Stimulated activated CD4-positive, alpha-beta T cell treated with anti-CD3 and anti-CD28 coated beads, Interleukin-15, amount 100 ng/mL, for 24 hours (primary cell): ENCODE data around the gene FLVCR2.

Experiments used
- DNase-seq: peaks from one replicate; pipeline ENCODE4 v3.0.0-alpha.2; 2020

FLVCR2 gene

DNA sequence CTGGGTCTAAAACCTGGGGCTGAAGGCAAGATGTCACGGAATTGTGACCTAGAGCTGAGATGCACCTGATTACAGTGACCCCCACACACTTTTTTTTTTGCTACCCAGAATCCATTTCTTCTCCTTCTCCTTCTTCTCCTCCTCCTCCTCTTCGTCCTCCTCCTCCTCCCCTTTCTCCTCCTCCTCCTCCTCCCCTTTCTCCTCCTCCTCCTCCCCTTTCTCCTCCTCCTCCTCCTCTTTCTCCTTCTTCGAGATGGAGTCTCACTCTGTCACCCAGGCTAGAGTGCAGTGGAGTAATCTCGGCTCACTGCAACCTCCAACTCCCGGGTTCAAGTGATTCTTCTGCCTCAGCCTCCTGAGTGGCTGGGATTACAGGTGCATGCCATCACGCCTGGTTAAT is 19.4 kb upstream of the FLVCR2 start:
- no peak for DNase-seq

DNA sequence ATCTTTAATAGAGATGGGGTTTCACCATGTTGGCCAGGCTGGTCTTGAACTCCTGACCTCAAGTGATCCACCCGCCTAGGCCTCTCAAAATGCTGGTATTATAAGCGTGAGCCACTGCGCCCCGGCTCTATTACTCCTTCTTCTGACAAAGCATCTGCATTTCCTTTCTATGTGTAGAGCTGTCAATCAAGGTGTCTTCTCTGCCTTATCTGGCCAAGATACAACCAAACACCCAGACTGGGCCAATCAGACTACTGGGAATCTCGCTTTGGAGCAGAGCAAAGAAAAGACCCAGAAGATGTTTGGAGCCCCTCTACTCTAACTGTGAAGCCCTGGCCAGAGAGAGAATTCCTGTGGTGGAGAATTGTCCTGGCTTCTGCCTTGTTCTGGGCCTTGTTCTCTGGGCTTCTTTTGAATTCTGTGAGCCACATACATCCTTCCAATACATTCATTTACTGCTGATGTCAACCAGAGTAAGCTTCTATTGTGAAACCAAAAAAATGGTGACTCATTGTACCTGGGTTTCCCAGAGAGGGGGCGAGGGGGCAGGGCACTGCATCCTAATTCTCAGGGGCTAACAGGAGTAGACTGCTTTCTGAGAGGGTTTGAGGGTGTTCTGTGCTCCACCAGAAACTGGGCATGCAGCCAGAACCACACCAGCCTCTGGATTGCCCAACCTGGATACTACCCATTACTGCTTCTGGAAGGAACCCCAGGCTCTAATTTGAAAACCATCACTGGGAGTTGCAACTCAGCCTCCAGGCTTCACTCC is 18.8 kb upstream of the FLVCR2 start:
- DNase-seq: peak; percentile 82

DNA sequence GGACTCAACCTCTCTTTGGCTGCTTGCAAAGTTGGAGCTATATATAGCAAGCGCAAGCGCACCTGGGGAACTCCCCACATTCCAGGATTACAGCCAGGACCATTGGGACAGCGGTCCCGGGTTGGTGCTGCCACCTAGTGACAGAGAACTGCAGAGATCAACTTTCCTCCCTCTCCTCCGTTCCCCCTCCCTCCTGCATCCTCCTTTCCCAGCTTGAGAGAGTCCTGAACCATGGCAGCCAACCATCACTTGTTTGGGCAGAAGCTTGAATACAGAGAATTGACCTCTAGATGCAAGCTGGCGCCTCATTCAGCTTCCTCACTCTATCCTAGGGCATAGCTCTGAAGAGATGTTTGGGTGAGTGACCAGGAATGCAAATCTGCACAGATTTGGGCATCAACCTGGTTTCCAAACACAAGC is 17.4 kb upstream of the FLVCR2 start:
- DNase-seq: peak; percentile 63

DNA sequence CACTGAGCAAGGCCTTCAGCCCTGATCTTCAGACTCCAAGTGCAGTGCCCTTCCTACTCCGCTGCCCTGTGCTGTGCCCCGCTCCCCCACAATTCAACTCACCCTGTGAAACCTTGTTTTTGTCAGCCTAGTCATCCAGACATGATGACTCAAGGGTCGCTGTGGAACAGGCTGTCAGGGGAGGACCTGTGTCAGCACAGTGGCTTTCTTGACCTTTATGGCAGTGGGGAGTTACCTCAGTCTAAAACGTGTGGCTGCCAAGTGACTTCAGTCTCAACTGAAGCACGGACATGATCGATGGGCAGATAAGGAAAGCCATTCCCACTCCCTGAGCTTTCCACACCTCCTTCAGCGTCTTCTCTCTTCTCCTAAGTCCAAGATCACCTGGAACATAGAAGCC is 16.3 kb upstream of the FLVCR2 start:
- DNase-seq: peak; percentile 84

DNA sequence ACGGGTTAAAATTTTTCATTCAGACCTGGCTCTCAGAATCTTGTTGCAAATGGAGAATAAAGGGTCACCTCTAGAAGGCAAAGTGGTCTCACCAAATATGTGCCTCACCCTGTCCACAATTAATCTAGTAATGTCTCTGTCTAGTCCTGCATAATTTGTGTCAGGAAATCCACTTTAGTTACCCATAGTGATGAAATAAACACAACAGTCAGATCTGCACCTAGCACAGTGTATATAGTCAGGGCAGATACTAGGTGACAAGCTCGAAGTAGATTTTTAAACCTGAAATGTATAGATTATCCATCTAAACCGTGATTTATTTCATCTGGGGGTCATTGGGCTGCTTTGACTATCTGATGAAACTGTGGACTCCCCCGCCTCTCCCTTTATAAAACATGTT is 15.9 kb upstream of the FLVCR2 start:
- no peak for DNase-seq

DNA sequence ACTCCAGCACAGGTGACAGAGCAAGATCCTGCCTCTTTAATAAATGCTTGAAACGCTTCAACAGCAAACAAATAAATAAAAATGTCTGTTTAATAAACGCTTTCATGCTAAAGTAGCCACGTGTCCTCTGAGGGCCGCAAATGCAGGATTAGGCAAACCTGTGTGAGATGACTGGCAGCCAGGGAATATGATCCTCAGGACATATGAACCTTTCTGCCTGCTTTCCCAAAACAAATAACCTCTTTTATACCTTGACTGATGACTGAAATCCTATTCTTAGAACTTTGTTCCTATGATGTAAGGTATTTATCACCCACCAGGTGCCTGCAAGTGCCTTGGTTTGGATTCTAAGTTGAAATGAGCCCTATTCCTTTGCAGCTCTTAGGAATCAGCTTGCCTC is 14.5 kb upstream of the FLVCR2 start:
- no peak for DNase-seq

DNA sequence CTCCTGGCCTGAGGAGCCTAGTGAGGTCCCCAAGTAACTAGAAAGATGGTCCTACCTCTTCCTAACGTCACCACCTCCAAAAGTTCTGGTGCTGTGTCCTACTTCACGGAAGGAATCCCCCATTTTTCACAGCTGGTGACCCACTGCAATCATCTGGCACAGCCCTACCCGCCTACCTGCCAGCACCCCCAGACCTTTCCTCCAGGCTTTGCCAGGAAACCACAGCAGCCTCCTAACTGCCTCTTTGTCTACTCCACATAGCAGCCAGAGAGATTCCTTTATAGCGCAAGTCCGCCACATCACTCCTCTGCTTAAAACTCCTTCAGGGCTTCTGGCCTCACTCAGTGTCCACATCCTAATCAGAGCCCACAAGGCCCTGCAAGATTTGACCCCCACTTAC is 13.4 kb upstream of the FLVCR2 start:
- no peak for DNase-seq

DNA sequence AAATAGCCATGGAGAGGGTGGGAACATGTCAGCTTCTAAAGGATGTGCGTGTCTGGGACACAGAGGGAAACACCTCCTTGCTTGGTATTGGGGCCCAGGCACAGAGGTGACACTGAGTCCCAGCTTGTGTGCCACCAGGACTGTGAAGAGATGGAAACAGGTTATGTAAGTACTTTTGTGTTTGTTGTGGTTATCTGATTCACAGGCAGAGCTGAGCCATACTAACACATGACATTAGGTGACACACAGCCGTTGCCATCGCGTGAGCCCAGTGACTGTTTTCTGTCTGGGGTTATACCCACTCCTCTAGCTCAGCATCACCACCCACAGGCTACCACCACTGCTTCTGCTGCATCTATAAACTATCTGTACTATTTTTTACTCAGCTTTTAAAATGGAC is 12.1 kb upstream of the FLVCR2 start:
- DNase-seq: peak; percentile 91

DNA sequence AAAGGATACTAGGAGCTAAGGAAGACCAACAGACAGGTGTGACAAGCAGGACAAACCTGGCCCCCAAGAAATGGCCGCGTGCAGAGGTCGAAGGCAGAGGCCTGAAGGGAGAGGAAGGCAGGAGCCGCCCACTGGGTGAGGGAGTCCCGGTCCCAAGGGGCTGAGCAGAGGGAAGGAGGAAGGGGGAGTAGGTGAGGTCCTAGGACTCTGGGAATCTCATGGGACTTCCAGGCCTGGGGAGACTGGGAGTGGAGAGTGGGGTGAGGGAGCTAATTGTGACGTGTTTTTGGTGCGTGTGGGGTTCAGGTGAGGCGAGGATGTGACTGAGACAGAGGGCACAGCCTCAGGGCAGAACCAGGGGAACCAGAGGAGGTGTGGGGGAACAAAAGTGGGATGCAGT is 11.7 kb upstream of the FLVCR2 start:
- no peak for DNase-seq

DNA sequence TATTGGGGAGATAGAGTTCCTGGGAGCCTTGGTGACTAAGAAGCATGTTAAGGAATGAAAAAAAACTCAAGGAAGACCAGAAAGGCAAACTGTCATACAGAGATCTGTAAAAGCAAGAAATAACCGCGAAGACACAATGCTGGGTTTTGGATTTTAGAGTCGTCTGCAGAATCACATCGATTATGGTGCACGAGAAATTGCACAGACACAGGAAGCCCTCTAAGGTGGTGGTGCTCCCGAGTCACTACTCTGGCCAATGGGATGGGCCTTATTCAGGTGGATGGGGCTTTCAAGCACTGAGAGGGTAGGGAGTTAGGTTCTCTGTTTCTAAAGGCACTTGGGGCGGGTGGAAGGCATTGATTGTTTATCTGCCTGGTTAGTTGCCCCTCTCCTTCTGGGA is 10.3 kb upstream of the FLVCR2 start:
- DNase-seq: no peak

DNA sequence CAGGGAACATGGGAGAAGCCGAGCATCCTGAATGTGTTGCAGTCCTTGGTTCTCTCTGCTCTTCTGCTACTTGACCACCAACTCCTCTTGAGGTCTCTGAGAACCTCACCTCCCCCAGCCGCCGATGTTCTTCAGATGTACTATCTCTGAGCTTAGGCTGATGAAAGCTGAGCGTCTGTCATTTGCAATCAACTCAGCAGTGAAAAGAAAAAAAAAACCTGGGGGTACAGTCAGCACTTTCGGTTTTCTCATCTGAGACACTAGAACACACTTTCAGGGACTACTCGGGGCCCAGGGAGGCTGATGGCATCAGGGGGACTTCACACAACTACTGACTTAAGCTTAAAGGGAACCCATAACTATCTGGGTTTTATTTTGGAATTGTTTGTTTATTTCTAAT is 9.6 kb upstream of the FLVCR2 start:
- DNase-seq: peak; percentile 53

DNA sequence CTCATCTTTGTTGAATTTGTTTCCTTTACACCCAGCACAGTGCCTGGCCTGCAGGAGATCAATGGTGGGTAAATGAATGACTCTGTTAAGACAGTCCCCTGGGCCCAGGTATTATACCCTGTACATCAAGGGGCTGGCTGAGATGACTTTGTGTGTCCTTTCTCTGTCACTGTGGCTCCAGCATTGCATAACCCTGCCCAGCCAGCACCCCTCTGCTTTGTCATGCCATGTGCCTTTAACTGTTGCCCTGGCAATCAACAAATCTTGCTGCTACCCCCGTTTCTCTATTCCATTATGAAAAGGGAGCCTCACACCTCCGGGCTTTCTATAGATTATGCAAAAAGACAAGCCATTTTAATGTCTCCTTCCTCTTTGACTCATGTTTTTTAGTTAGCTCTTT is 7.6 kb upstream of the FLVCR2 start:
- DNase-seq: no peak

DNA sequence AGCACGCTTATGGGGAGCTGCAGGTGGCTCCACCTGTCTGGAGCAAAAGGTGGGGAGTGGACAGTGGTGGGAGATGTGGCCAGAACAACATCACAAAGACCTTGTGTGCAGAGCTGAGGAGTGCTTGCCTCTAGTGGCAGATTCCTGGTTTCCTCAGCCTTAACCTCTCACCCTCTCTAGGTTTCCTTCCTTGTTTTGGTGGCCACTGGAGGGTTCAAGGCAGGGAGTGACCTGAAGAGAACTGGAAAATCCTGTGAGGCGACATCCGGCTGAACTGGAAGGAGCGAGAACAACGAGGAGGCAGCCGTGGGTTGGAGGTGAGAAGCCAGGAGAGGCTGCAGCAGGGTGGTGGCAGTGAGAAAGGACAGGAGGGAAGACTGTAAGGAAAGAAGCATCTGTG is 6.3 kb upstream of the FLVCR2 start:
- DNase-seq: no peak

DNA sequence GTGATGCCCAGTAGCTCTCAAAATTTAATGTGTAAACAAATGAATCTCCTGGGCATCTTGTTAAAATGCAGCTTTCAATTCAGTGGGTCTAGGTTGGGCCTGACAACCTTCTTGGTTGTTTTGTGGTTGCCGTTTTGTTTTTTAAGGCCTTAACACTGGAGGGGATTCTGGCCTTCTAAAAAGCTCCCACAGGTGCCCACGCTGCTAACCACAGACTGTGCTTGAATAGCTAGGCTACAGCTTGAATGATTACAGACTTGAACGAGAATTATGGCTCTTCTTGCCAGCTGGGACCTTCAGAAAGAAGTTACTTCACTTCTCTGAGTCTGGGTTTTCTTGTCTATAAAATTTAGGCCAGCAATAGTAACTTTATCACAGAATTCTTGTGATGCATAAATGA is 1.3 kb upstream of the FLVCR2 start:
- no peak for DNase-seq

DNA sequence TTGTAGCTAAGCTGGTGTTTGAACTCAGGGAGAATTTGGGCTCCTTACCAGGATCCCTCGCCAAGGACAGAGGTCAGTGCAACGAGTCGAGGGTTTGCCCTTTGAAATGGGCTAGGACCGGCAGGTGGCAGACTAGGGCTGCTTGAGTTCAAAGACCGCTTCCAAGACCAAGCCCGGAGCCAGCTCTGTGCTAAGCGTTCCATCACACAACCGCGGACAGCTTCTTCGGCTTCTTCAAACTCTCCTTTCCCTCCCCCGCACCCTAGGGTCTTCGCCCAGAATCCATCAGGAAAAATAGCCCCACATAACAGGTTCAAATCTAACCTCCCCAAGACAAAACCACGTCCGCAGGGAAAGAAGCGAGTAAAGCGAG is 705 bp upstream of the FLVCR2 start:
- peak; percentile 86 for DNase-seq

DNA sequence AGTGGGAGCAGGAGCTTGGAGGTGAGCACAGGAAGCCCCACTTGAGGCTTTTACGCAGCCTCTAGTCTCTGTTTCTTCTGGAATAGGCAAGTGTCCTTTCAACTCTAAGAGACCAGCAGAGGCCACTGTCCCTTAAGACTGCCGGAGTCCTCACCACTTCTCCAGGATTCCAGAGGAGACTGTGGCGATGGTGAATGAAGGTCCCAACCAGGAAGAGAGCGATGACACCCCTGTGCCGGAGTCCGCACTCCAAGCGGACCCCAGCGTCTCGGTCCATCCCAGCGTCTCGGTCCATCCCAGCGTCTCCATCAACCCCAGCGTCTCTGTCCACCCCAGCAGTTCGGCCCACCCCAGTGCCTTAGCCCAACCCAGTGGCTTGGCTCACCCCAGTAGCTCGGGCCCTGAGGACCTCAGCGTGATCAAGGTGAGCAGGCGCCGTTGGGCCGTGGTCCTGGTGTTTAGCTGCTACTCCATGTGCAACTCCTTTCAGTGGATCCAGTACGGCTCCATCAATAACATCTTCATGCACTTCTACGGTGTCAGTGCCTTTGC is 442 bp downstream of the FLVCR2 start:
- no peak for DNase-seq

DNA sequence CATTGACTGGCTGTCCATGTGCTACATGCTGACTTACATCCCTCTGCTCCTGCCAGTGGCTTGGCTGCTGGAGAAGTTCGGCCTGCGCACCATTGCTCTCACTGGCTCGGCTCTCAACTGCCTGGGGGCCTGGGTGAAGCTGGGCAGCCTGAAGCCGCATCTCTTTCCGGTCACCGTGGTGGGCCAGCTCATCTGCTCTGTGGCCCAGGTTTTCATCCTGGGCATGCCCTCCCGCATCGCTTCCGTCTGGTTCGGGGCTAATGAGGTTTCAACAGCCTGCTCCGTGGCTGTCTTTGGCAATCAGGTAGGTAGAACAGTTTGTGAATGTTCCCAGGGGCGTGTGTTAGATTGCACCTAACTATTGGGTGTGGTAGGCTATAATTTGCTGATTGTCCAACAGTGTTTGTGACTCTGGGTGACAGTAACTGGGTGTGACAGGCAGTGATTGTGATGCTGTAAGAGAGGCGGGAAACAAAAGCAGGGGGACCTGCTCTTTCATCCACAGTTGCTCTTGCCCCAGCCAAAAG is 981 bp downstream of the FLVCR2 start:
- no peak for DNase-seq

DNA sequence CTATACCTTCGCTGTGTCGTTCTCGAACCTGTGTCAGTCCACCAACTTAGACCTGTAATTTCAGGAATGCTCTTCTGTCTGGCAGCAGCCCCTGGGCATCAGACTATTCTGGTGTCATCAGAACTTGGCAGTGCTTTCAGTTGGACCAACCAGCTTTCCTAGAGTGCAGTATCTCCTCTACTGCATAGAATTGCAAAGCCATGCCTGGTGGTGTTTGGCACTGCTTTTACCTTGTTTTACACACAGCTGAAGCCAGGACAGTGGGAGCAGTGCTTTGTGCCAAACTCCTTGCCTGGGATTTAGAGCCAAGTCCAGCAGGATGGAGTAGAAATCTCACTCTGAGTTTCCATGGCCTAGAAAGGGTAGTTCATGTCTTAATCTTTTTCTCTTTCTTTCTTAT is 1.5 kb downstream of the FLVCR2 start:
- DNase-seq: no peak

DNA sequence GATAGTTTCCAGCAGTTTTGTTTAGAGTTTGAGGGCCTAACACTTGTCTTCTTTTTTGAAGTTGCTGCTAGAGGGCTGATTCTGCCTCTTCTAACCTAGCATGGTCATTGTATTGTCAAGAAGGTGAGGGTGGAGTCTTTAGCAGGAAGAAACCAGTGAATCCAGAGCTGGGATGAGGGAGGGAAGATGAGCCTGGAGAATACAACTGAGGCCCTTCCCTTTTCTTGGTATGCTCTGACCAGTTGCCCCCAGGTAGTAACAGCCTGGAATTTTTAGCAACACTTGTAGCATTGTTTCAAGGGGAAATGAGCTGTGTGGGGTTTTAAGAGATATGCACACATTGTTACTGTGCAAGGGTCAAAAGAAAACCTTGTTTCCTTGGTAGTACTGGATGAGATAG is 9.0 kb downstream of the FLVCR2 start:
- no peak for DNase-seq

DNA sequence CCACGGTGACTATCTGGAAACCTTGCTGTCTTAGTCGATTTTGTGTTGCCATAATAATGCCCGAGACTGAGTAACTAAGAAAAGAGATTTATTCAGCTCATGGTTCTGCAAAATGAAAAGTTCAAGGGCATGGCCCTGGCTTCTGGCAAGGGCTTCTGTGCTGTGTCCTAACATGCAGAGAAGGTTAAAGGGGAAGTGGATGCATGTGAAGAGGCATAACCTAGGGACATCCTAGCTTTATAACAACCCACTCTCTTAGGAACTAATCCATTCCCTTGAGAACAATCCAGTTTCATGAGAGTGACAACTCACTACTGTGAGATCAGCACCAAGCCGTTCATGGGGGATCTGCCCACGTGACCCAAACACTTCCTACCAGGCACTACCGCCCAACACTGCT is 11.5 kb downstream of the FLVCR2 start:
- DNase-seq: no peak

DNA sequence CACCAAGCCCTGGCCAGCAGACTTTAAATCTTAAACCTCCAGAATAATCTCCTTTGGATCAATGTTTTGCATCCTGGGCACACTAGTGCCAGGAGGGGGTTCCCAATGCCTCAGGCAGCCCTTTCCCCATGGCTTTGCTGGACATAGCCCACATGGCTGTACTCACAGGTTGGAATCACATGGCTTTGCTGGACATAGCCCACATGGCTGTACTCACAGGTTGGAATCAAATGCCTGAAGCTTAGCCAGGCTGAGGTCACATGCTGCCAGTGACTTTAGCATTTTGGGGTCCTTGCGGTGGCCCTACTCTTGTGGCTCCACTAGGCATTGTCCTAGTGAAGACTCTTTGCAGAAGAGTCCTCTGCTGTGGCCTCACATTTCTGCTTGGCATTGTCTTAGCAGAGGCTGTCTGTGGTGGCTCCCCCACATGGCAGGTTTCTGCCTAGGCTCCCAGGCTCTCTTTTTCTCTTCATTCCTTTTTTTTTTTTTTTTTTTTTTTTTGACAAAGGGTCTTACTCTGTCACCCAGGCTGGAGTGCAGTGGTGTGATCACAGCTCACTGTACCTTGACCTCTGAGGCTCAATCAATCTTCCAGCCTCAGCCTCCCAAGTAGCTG is 13.0 kb downstream of the FLVCR2 start:
- DNase-seq: no peak

DNA sequence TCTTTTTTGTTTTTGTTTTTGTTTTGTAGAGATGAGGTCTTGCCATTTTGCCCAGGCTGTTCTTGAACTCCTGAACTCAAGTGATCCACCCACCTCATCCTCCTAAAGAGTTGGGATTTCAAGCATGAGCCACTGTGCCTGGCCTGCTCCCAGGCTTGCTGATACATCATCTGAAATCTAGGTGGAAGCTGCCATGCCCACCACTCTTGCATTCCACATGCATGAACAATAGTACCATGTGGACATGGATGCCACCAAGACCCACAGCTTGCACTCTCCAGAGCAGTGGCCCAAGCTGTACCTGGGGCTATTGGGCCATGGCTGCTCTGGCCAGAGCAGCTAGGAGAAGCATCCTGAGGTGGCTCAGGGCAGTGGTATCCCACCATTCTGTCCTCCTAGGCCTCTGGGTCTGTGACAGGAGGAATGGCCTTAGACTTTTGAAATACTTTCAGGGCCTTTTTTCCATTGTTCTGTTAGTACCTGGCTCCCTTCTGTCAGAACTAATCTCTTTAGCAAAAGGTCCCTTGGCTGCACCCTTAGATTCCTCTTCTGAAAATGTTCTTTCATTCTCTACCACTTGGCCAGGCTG is 13.7 kb downstream of the FLVCR2 start:
- no peak for DNase-seq

DNA sequence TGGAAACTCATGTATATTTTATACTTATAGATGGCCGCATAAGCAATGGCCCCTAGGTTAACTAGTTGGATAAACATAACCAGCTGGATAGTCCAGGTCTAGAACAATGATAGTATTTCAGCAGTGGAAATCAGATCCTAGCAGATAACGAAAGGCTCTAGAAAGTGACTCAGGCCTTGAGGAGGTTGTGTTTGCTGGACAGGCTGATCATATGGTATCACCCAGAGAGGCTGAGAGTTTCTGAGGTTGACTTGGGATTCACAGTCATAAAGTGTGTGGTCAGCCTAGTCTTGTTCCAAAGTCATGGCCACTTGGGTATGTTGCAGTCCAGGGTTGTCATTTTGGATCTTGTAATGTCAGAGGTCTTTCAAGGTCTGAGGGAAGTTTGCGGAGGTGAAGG is 16.8 kb downstream of the FLVCR2 start:
- no peak for DNase-seq

DNA sequence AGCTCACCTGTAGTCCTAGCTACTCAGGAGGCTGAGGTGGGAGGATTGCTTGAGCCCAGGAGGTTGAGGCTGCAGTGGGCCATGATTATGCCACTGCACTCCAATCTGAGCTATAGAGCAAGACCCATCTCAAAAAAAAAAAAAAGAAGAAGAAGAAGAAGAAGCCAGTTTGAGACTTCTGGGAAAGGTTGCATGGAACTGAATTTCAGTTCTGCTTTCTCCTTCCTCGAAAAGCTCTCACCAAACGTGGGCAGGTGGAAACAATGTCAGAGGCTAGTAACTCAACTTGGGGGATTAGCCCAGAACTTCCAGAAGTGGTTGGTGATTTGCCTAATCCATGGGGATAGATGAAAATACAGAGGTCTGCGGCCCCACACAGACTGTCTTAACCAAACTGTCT is 18.7 kb downstream of the FLVCR2 start:
- DNase-seq: no peak
